Astrocyte (in vitro differentiated cells and primary cell): ENCODE measurements around the gene FARS2.

Experiments
- EZH2 ChIP-seq: IDR thresholded peaks from 2 replicates; pipeline ENCODE4 v1.6.1; 2012; ENCODE audit warnings: mild to moderate bottlenecking, low read length, inconsistent platforms; ENCODE audit not compliant: insufficient read depth
- TF ChIP-seq, protein P1 (sequence below): IDR thresholded peaks from 2 replicates; pipeline ENCODE4 v1.5.1; 2011; ENCODE audit warnings: low read depth, mild to moderate bottlenecking, inconsistent platforms, low read length, moderate library complexity; ENCODE audit not compliant: insufficient read depth

- TF ChIP-seq, protein P1, sequence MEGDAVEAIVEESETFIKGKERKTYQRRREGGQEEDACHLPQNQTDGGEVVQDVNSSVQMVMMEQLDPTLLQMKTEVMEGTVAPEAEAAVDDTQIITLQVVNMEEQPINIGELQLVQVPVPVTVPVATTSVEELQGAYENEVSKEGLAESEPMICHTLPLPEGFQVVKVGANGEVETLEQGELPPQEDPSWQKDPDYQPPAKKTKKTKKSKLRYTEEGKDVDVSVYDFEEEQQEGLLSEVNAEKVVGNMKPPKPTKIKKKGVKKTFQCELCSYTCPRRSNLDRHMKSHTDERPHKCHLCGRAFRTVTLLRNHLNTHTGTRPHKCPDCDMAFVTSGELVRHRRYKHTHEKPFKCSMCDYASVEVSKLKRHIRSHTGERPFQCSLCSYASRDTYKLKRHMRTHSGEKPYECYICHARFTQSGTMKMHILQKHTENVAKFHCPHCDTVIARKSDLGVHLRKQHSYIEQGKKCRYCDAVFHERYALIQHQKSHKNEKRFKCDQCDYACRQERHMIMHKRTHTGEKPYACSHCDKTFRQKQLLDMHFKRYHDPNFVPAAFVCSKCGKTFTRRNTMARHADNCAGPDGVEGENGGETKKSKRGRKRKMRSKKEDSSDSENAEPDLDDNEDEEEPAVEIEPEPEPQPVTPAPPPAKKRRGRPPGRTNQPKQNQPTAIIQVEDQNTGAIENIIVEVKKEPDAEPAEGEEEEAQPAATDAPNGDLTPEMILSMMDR, result no peak
- TF ChIP-seq EZH2, result no peak
These were observed 164.0 kb downstream of the FARS2 start for GRCh38 chr6:5425267-5425666.
